Keratinocyte (primary cell): ENCODE measurements around the gene CS. TPM values are rescaled to one million over a fixed set of nuclear protein-coding genes. Genes with fewer than 3 reads are reported as not detected.
"Not testable (repeated sequence)": the region's sequence is repeated elsewhere in the genome, so short reads cannot be mapped to it uniquely, and the experiment has no call there.

Experiments used
- DNase-seq: peaks from one replicate; pipeline ENCODE4 v3.0.0-alpha.2; 2011; ENCODE audit warnings: low read depth, missing footprints, low spot score
- FAIRE-seq: peaks from 2 replicates; lab custom pipeline; 2011; peaks lifted over from hg19 to GRCh38; lab: Jason Lieb, UNC
- H2AFZ ChIP-seq: 2 replicates; pipeline ENCODE4 v1.6.0; 2012; ENCODE audit warnings: low read length, control low read depth, inconsistent platforms; ENCODE audit not compliant: control insufficient read depth
- H3K27ac ChIP-seq: 2 replicates; pipeline ENCODE4 v1.5.1; 2011; ENCODE audit warnings: low read length; ENCODE audit not compliant: control insufficient read depth, insufficient read depth
- H3K27me3 ChIP-seq: 3 replicates; pipeline ENCODE4 v1.6.0; 2011; ENCODE audit warnings: low read length; ENCODE audit not compliant: control insufficient read depth, insufficient read depth; ENCODE audit errors: extremely low read depth
- H3K36me3 ChIP-seq, 2 experiments: 2 replicates in 1 of 2; 3 replicates in 1 of 2; pipeline ENCODE4 v1.5.1; 2011; ENCODE audit warnings: low read length in 2 of 2, mild to moderate bottlenecking in 1 of 2; ENCODE audit not compliant: control insufficient read depth in 2 of 2, insufficient read depth in 2 of 2; ENCODE audit errors: extremely low read depth in 1 of 2
- H3K4me1 ChIP-seq: 3 replicates; pipeline ENCODE4 v1.5.1; 2011; ENCODE audit warnings: low read length; ENCODE audit not compliant: control insufficient read depth, insufficient read depth; ENCODE audit errors: extremely low read depth
- H3K4me2 ChIP-seq: 3 replicates; pipeline ENCODE4 v1.6.0; 2011; ENCODE audit warnings: low read depth, low read length; ENCODE audit not compliant: control insufficient read depth, insufficient read depth; ENCODE audit errors: extremely low read depth
- H3K4me3 ChIP-seq, 3 experiments: fragments of 200-600 bp in 1 of 3; sonication (generic) in 1 of 3; 2 replicates in 2 of 3; 3 replicates in 1 of 3; pipeline ENCODE4 v1.5.1; 2011 to 2016; ENCODE audit warnings: low read length in 3 of 3, mild to moderate bottlenecking in 3 of 3, control low read depth in 2 of 3, inconsistent platforms in 1 of 3, low read depth in 1 of 3, mixed read lengths in 1 of 3, mixed run types in 1 of 3, moderate library complexity in 1 of 3; ENCODE audit not compliant: control insufficient read depth in 2 of 3, insufficient read depth in 2 of 3; ENCODE audit errors: extremely low read depth in 1 of 3
- H3K79me2 ChIP-seq: 2 replicates; pipeline ENCODE4 v1.6.0; 2012; ENCODE audit warnings: low read length; ENCODE audit not compliant: control insufficient read depth, insufficient read depth
- H3K9ac ChIP-seq: 3 replicates; pipeline ENCODE4 v1.6.0; 2011; ENCODE audit warnings: low read length; ENCODE audit not compliant: control insufficient read depth, insufficient read depth; ENCODE audit errors: extremely low read depth
- H3K9me1 ChIP-seq: 3 replicates; pipeline ENCODE4 v1.6.0; 2011; ENCODE audit warnings: low read length; ENCODE audit not compliant: control insufficient read depth, insufficient read depth; ENCODE audit errors: extremely low read depth
- H3K9me3 ChIP-seq: 2 replicates; pipeline ENCODE4 v1.5.1; 2012; ENCODE audit warnings: low read depth, low read length; ENCODE audit not compliant: control insufficient read depth
- H4K20me1 ChIP-seq: 3 replicates; pipeline ENCODE4 v1.6.0; 2011; ENCODE audit warnings: low read length; ENCODE audit not compliant: control insufficient read depth, insufficient read depth; ENCODE audit errors: extremely low read depth
- CTCF ChIP-seq, 3 experiments: IDR thresholded peaks in 1 of 3; conservative IDR thresholded peaks in 1 of 3; optimal IDR thresholded peaks in 1 of 3; 2 replicates in 2 of 3; 3 replicates in 1 of 3; pipeline versions ENCODE3 to v1.5.1; 2011; ENCODE audit warnings: low read length in 3 of 3, mild to moderate bottlenecking in 3 of 3, moderate library complexity in 2 of 3, control low read depth in 1 of 3, inconsistent platforms in 1 of 3; ENCODE audit not compliant: insufficient read depth in 2 of 3; ENCODE audit errors: extremely low read depth in 1 of 3
- EZH2 ChIP-seq: IDR thresholded peaks from one replicate; pipeline ENCODE4 v1.6.1; 2012; ENCODE audit warnings: inconsistent platforms, mild to moderate bottlenecking, low read length, moderate library complexity
- dilution Hi-C: fragments of 300-500 bp; cut with MboI; formaldehyde crosslinking; loops from one replicate; pipeline ENCODE4 v1.7.0; 2020; ENCODE audit warnings: low sequenced_read_pairs; ENCODE audit not compliant: extremely low pct_ligation_motif_present
- polyA plus RNA-seq, 5 experiments: library from polyadenylated mRNA; depleted of rRNA in 3 of 5; stranded (reverse) in 3 of 5; stranded (forward) in 1 of 5; unstranded in 1 of 5; fragments of >200 nt; gene quantifications; 1 replicate in 1 of 5; 2 replicates in 3 of 5; 3 replicates in 1 of 5; pipeline versions ENCODE4 v1.2.1 to v1.2.3, GENCODE V29; 2011 to 2012; ENCODE audit warnings: missing spikeins in 2 of 5, low read depth in 1 of 5, low replicate concordance in 1 of 5

Gene CS
- polyA plus RNA-seq, 1 donor (not counting 4 experiments of a cell fraction or from before 2014, with no cell fraction given): 105 TPM

- peaks cover 5% of the 10 kb centered on the region for H3K4me1 ChIP-seq
- peaks cover 0 to 11% of the 10 kb centered on the region in 2 experiments for H3K36me3 ChIP-seq
- no peaks in the 10 kb centered on the region for H4K20me1 ChIP-seq
- no peaks in the 10 kb centered on the region for H3K9me1 ChIP-seq
- peak overlapping the region; percentile 87 for H3K9ac ChIP-seq
- H3K27ac ChIP-seq: no peak overlapping the region
- no peaks in the 10 kb centered on the region for H3K27me3 ChIP-seq
- H3K4me3 ChIP-seq: peak overlapping the region; percentile 48 to 92 (median 78)
- DNase-seq: no peak
- no peaks in the 10 kb centered on the region for H3K9me3 ChIP-seq
- no peak for FAIRE-seq
- TF ChIP-seq CTCF (optimal IDR thresholded peaks at IDR 0.05 in 1 of 3, IDR thresholded peaks at IDR 0.05 in 1 of 3, conservative IDR thresholded peaks at IDR 0.05 in 1 of 3; ENCODE audit: extremely low read depth in 1 of 3, insufficient read depth in 2 of 3, low read length in 3 of 3): no peak
- no peak for TF ChIP-seq EZH2
- H3K4me2 ChIP-seq: peak overlapping the region; percentile 98
- no peaks in the 10 kb centered on the region for H3K79me2 ChIP-seq
- dilution Hi-C loops: no loop called here
- H2AFZ ChIP-seq: peak overlapping the region; percentile 96
Observed at GRCh38 chr12:56267443-56268071, 32.6 kb downstream of the CS start.

- Histone ChIP-seq H3K4me1 (peaks cover 9% of the 10 kb centered on the region), H2AFZ (peak within 1 kb of the TSS; percentile 96), H4K20me1 (no peaks in the 10 kb centered on the region), H3K36me3 (peaks cover 0 to 9% of the 10 kb centered on the region in 2 experiments), H3K4me3 (peak within 1 kb of the TSS; percentile 48 to 92 (median 78)), H3K9ac (peak within 1 kb of the TSS; percentile 87), H3K9me3 (no peaks in the 10 kb centered on the region), H3K27me3 (no peaks in the 10 kb centered on the region), H3K9me1 (no peaks in the 10 kb centered on the region), H3K4me2 (peak within 1 kb of the TSS; percentile 98), H3K79me2 (no peaks in the 10 kb centered on the region), H3K27ac (peak within 1 kb of the TSS; percentile 70)
- peak; percentile 41 for FAIRE-seq
- dilution Hi-C loops: no loop called here
- TF ChIP-seq CTCF (optimal IDR thresholded peaks at IDR 0.05 in 1 of 3, IDR thresholded peaks at IDR 0.05 in 1 of 3, conservative IDR thresholded peaks at IDR 0.05 in 1 of 3; ENCODE audit: extremely low read depth in 1 of 3, insufficient read depth in 2 of 3, low read length in 3 of 3): peak; percentile 71 to 89 (median 82)
- no peak for TF ChIP-seq EZH2
- no peak for DNase-seq
Observed at GRCh38 chr12:56266693-56267442, 33.3 kb downstream of the CS start, which contains the start of gene COQ10A. Gene COQ10A (plus strand): TSS chr12:56266942. CDS start chr12:56267119, 177 bp downstream.

- dilution Hi-C loops, FAIRE-seq: not testable (repeated sequence)
Observed at GRCh38 chr12:56266068-56266692, 34.0 kb downstream of the CS start.

More at GRCh38 chr12:56266068-56266692, 34.0 kb downstream of the CS start:
- not testable (repeated sequence) for H3K36me3 ChIP-seq, H3K79me2 ChIP-seq, H4K20me1 ChIP-seq, H3K9me3 ChIP-seq, H3K27me3 ChIP-seq, H3K9me1 ChIP-seq, DNase-seq
- peak overlapping the region; percentile 98 for H3K4me2 ChIP-seq
- H3K4me3 ChIP-seq: peak overlapping the region; percentile 48 to 92 (median 78)
- peak overlapping the region; percentile 96 for H2AFZ ChIP-seq
- peaks cover 16% of the 10 kb centered on the region for H3K4me1 ChIP-seq
- peak overlapping the region; percentile 87 for H3K9ac ChIP-seq
- H3K27ac ChIP-seq: peak overlapping the region; percentile 70
